H1 (cell line): Measurements from ENCODE around the gene ANKRD11. TPM values are rescaled to one million over a fixed set of nuclear protein-coding genes. Genes with fewer than 3 reads are reported as not detected.

Source experiments
- CTCF ChIA-PET: fragments of 300-600 bp; sonication (Branson Sonifier 250); formaldehyde crosslinking; loops from one replicate; lab custom pipeline; 2021; ENCODE audit not compliant: partially characterized antibody; lab: Charles Lee
- POLR2A ChIA-PET: fragments of 300-600 bp; sonication (Branson Sonifier 250); formaldehyde crosslinking; loops from one replicate; lab custom pipeline; 2021; ENCODE audit warnings: inconsistent platforms; ENCODE audit not compliant: partially characterized antibody; lab: Charles Lee
- DNase-seq, 2 experiments: peaks; one replicate each; pipeline versions ENCODE4 v3.0.0 to v3.0.0-alpha.2; 2010 to 2022; ENCODE audit warnings: low spot score in 2 of 2, low read depth in 1 of 2, mixed read lengths in 1 of 2
- FAIRE-seq: peaks from 2 replicates; lab custom pipeline; 2011; peaks lifted over from hg19 to GRCh38; lab: Jason Lieb, UNC
- H2AFZ ChIP-seq: 2 replicates; pipeline ENCODE4 v1.8.1; 2012; ENCODE audit warnings: low read length, inconsistent platforms
- H2AK5ac ChIP-seq: 2 replicates; pipeline ENCODE4 v1.6.1; 2013; ENCODE audit warnings: low read depth, low read length
- H2BK120ac ChIP-seq: replicated peaks from 2 replicates; pipeline ENCODE3; 2013; ENCODE audit warnings: low read depth, low read length, inconsistent platforms
- H2BK12ac ChIP-seq: 2 replicates; pipeline ENCODE4 v1.6.1; 2013; ENCODE audit warnings: low read depth, low read length
- H2BK15ac ChIP-seq: 2 replicates; pipeline ENCODE4 v1.6.1; 2013; ENCODE audit warnings: low read length
- H2BK20ac ChIP-seq: 2 replicates; pipeline ENCODE4 v1.6.1; 2013; ENCODE audit warnings: low read length
- H2BK5ac ChIP-seq: 2 replicates; pipeline ENCODE4 v1.6.1; 2013; ENCODE audit warnings: low read depth, low read length
- H3K14ac ChIP-seq: 2 replicates; pipeline ENCODE4 v1.6.1; 2013; ENCODE audit warnings: inconsistent platforms; ENCODE audit not compliant: insufficient read length
- H3K18ac ChIP-seq: 2 replicates; pipeline ENCODE4 v1.6.1; 2013; ENCODE audit warnings: low read length; ENCODE audit errors: extremely low read depth
- H3K23ac ChIP-seq: 2 replicates; pipeline ENCODE4 v1.6.1; 2013; ENCODE audit warnings: inconsistent platforms; ENCODE audit not compliant: insufficient read length
- H3K23me2 ChIP-seq: 2 replicates; pipeline ENCODE4 v1.6.1; 2013; ENCODE audit warnings: low read depth, low read length
- H3K27ac ChIP-seq: 2 replicates; pipeline ENCODE4 v1.6.1; 2011; ENCODE audit warnings: low read depth, low read length, inconsistent platforms
- H3K27me3 ChIP-seq, 4 experiments: replicated peaks in 1 of 4; 1 replicate in 1 of 4; 2 replicates in 3 of 4; pipeline versions ENCODE4 v1.6.1 to v1.8.1; 2011 to 2013; ENCODE audit warnings: low read length in 3 of 4, mild to moderate bottlenecking in 3 of 4, inconsistent platforms in 2 of 4, mixed read lengths in 2 of 4, moderate library complexity in 1 of 4; ENCODE audit not compliant: control insufficient read depth in 3 of 4, insufficient read depth in 3 of 4; ENCODE audit errors: extremely low read depth in 1 of 4
- H3K36me3 ChIP-seq, 4 experiments: 2 replicates each; pipeline versions ENCODE4 v1.6.1 to v1.8.1; 2011 to 2013; ENCODE audit warnings: mild to moderate bottlenecking in 4 of 4, low read length in 3 of 4, moderate library complexity in 2 of 4, control low read depth in 1 of 4, inconsistent platforms in 1 of 4; ENCODE audit not compliant: insufficient read depth in 4 of 4, control insufficient read depth in 2 of 4
- H3K4ac ChIP-seq: replicated peaks from 2 replicates; pipeline ENCODE3; 2013; ENCODE audit warnings: low read length, low read depth, mixed read lengths, inconsistent platforms; ENCODE audit not compliant: insufficient read length
- H3K4me1 ChIP-seq, 4 experiments: replicated peaks in 1 of 4; 1 replicate in 1 of 4; 2 replicates in 3 of 4; pipeline versions ENCODE4 v1.6.1 to v1.8.1; 2011 to 2013; ENCODE audit warnings: low read length in 3 of 4, inconsistent platforms in 2 of 4, mixed read lengths in 1 of 4; ENCODE audit not compliant: insufficient read depth in 4 of 4, control insufficient read depth in 3 of 4
- H3K4me2 ChIP-seq, 2 experiments: 2 replicates each; pipeline versions ENCODE4 v1.6.1 to v1.8.1; 2011 to 2013; ENCODE audit warnings: low read depth in 2 of 2, low read length in 2 of 2, control low read depth in 1 of 2, inconsistent platforms in 1 of 2, mild to moderate bottlenecking in 1 of 2; ENCODE audit not compliant: insufficient read depth in 1 of 2
- H3K4me3 ChIP-seq, 4 experiments: fragments of 200-600, 300-600 bp in 1 of 4; sonication (generic), shearing (Covaris generic), sonication (Bioruptor Twin) in 1 of 4; 2 replicates each; pipeline versions ENCODE4 v1.5.1 to v1.8.1; 2011 to 2016; ENCODE audit warnings: low read length in 4 of 4, low read depth in 3 of 4, control low read depth in 2 of 4, inconsistent platforms in 2 of 4, mild to moderate bottlenecking in 2 of 4, mixed read lengths in 1 of 4, moderate library complexity in 1 of 4; ENCODE audit not compliant: insufficient read depth in 2 of 4; ENCODE audit errors: extremely low read depth in 1 of 4
- H3K56ac ChIP-seq: replicated peaks from 2 replicates; pipeline ENCODE3; 2013; ENCODE audit warnings: low read depth, mild to moderate bottlenecking, mixed read lengths, low read length, inconsistent platforms; ENCODE audit not compliant: insufficient read length
- H3K79me1 ChIP-seq: 2 replicates; pipeline ENCODE4 v1.6.1; 2013; ENCODE audit warnings: low read depth, low read length, control low read depth
- H3K79me2 ChIP-seq, 2 experiments: 2 replicates each; pipeline versions ENCODE4 v1.6.1 to v1.8.1; 2012 to 2013; ENCODE audit warnings: low read length in 2 of 2, mild to moderate bottlenecking in 2 of 2, inconsistent platforms in 1 of 2; ENCODE audit not compliant: insufficient read depth in 2 of 2, control insufficient read depth in 1 of 2
- H3K9ac ChIP-seq, 4 experiments: replicated peaks in 1 of 4; 1 replicate in 1 of 4; 2 replicates in 3 of 4; pipeline versions ENCODE4 v1.6.1 to v1.8.1; 2011 to 2013; ENCODE audit warnings: low read depth in 3 of 4, low read length in 3 of 4, control low read depth in 2 of 4, mild to moderate bottlenecking in 2 of 4, moderate library complexity in 2 of 4, inconsistent platforms in 1 of 4; ENCODE audit errors: extremely low read depth in 1 of 4
- H3K9me3 ChIP-seq, 2 experiments: 2 replicates each; pipeline versions ENCODE4 v1.6.1 to v1.8.1; 2012 to 2013; ENCODE audit warnings: mild to moderate bottlenecking in 2 of 2, moderate library complexity in 2 of 2, control low read depth in 1 of 2, inconsistent platforms in 1 of 2, low read depth in 1 of 2, low read length in 1 of 2, mixed read lengths in 1 of 2; ENCODE audit not compliant: insufficient read depth in 2 of 2
- H4K20me1 ChIP-seq, 2 experiments: replicated peaks in 1 of 2; 2 replicates each; pipeline versions ENCODE3 to v1.8.1; 2011 to 2013; ENCODE audit warnings: inconsistent platforms in 2 of 2, low read length in 2 of 2, mild to moderate bottlenecking in 1 of 2; ENCODE audit not compliant: insufficient read depth in 2 of 2, control insufficient read depth in 1 of 2
- H4K5ac ChIP-seq: 2 replicates; pipeline ENCODE4 v1.6.1; 2013; ENCODE audit warnings: low read length, low read depth, mixed read lengths, inconsistent platforms; ENCODE audit not compliant: insufficient read length
- H4K8ac ChIP-seq: 2 replicates; pipeline ENCODE4 v1.8.0; 2013; ENCODE audit warnings: mild to moderate bottlenecking, moderate library complexity, low read length, inconsistent platforms; ENCODE audit not compliant: insufficient read depth; ENCODE audit errors: extremely low read depth
- H4K91ac ChIP-seq: replicated peaks from 2 replicates; pipeline ENCODE3; 2013; ENCODE audit warnings: low read length, mixed read lengths, inconsistent platforms; ENCODE audit not compliant: insufficient read length
- E2F6 ChIP-seq: IDR thresholded peaks from 2 replicates; pipeline ENCODE4 v1.6.1; 2012; ENCODE audit warnings: inconsistent platforms
- HDAC2 ChIP-seq, 2 experiments: fragments of 300-600 bp in 1 of 2; sonication (generic) in 1 of 2; IDR thresholded peaks; 2 replicates each; pipeline ENCODE4 v1.6.1; 2011 to 2012; ENCODE audit warnings: low read depth in 2 of 2, low read length in 2 of 2, mild to moderate bottlenecking in 2 of 2, moderate library complexity in 2 of 2, borderline replicate concordance in 1 of 2, inconsistent platforms in 1 of 2
- HDAC6 ChIP-seq: IDR thresholded peaks from one replicate; pipeline ENCODE4 v1.7.1; 2012; ENCODE audit warnings: low read depth, mild to moderate bottlenecking, inconsistent platforms, low read length, moderate library complexity
- MAX ChIP-seq: IDR thresholded peaks from 2 replicates; pipeline ENCODE4 v1.6.1; 2012; ENCODE audit warnings: inconsistent platforms
- RBBP5 ChIP-seq: IDR thresholded peaks from 2 replicates; pipeline ENCODE4 v1.7.1; 2012; ENCODE audit warnings: low read depth, mild to moderate bottlenecking, inconsistent platforms, low read length, moderate library complexity, borderline replicate concordance
- RNF2 ChIP-seq: fragments of 200-900, 300-1000 bp; sonication (generic); IDR thresholded peaks from 2 replicates; pipeline ENCODE4 v1.7.1; 2016; ENCODE audit warnings: borderline replicate concordance, low read depth, mild to moderate bottlenecking, antibody characterized with exemption, low read length; ENCODE audit not compliant: poor library complexity, severe bottlenecking; ENCODE audit errors: missing control alignments
- SIRT6 ChIP-seq: IDR thresholded peaks from one replicate; pipeline ENCODE4 v1.7.1; 2012; ENCODE audit warnings: low read length, inconsistent platforms
- SRF ChIP-seq: IDR thresholded peaks from 2 replicates; pipeline ENCODE4 v1.6.1; 2011; ENCODE audit warnings: mild to moderate bottlenecking, low read depth, low read length, moderate library complexity
- TAF7 ChIP-seq: optimal IDR thresholded peaks from 2 replicates; pipeline ENCODE3; 2011; ENCODE audit warnings: low read depth, mild to moderate bottlenecking, inconsistent platforms, low read length, moderate library complexity, borderline replicate concordance
- TCF12 ChIP-seq: IDR thresholded peaks from 2 replicates; pipeline ENCODE4 v1.6.1; 2011; ENCODE audit warnings: low read depth, mild to moderate bottlenecking, low read length
- WGBS, 2 experiments: shearing (Covaris generic) in 1 of 2; methylation state at CpG; one replicate each; pipeline versions ENCODE4 v1.1.6 to v1.1.7; 2013 to 2015; ENCODE audit warnings: low lambda C conversion rate in 2 of 2, mixed read lengths in 2 of 2, inconsistent platforms in 1 of 2, low coverage in 1 of 2, missing lambda C conversion rate in 1 of 2; ENCODE audit not compliant: insufficient replicate concordance in 2 of 2, insufficient coverage in 1 of 2, insufficient read length in 1 of 2; ENCODE audit errors: extremely low coverage in 1 of 2, missing lambda C conversion rate in 1 of 2; 5-methylcytosine and 5-hydroxymethylcytosine counted together
- polyA plus RNA-seq, 7 experiments: library from polyadenylated mRNA; depleted of rRNA in 3 of 7; stranded (reverse) in 5 of 7; unstranded in 2 of 7; fragments of >200 nt in 5 of 7; fragments of 200-250 nt in 2 of 7; gene quantifications; 1 replicate in 5 of 7; 2 replicates in 1 of 7; 4 replicates in 1 of 7; pipeline versions ENCODE4 v1.2.1 to v1.2.3, GENCODE V29; 2011 to 2013; ENCODE audit warnings: missing spikeins in 2 of 7, mixed read lengths in 2 of 7
- total RNA-seq: library from RNA; stranded (reverse); fragmentation: NEBNext Ultra II Directional; extraction: Animal tissue kit (Norgen Biotek cat#: 25700); gene quantifications from 2 replicates; pipeline ENCODE4 v1.2.1, GENCODE V29; 2021

Gene ANKRD11
- total and polyA plus RNA-seq, 2 of the 8 experiments (the other 6 are each of a cell fraction or from before 2014, with no cell fraction given), result 46.5 to 142 TPM

- ChIA-PET CTCF (no interaction called here), POLR2A (interaction anchor here (0.9 to 1.9 kb wide), 5 partner anchors 9 to 30 kb away, joined by 3 to 6 read pairs (median 5); no protein-coding TSS in a partner anchor)
- no peaks in the 10 kb centered on the region for H3K36me3 ChIP-seq
- peak overlapping the region; percentile 96 for H4K8ac ChIP-seq
- H2BK120ac ChIP-seq, result no peak overlapping the region
- peaks cover 0 to 7% (median 2%) of the 10 kb centered on the region in 4 experiments; a peak in 4 of 7 replicates for H3K4me1 ChIP-seq
- peak overlapping the region; percentile 30; the same call in 1 of the 2 replicates for H2BK5ac ChIP-seq
- peaks cover 0 to 4% of the 10 kb centered on the region in 2 experiments for H4K20me1 ChIP-seq
- peak in 1 of 2 experiments; percentile 84 for DNase-seq
- WGBS, 2 experiments, result 12% methylated on average over 54 of the region's 57 CpGs; no CpG with 5 or more reads in 1 of the 2 experiments
- peaks cover 11% of the 10 kb centered on the region; the same call in 1 of the 2 replicates for H3K23me2 ChIP-seq
- peak overlapping the region; percentile 73 for H4K91ac ChIP-seq
- H3K23ac ChIP-seq, result no peak overlapping the region
- peak overlapping the region; percentile 69 for H3K4ac ChIP-seq
- FAIRE-seq, result no peak
- 0 out of 2 replicates have a peak overlapping the region, but pooled peaks have one; percentile 33 for H2BK12ac ChIP-seq
- peaks cover 4 to 20% (median 15%) of the 10 kb centered on the region in 4 experiments; a peak in 6 of 7 replicates for H3K27me3 ChIP-seq
- H2BK20ac ChIP-seq, result no peak overlapping the region
- no peak overlapping the region for H2AK5ac ChIP-seq
- no peak overlapping the region for H4K5ac ChIP-seq
- no peak overlapping the region for H2BK15ac ChIP-seq
- peak overlapping the region; percentile 64 to 72 for H3K4me2 ChIP-seq
- no peak overlapping the region for H3K56ac ChIP-seq
- H3K9ac ChIP-seq, result peak overlapping the region in 2 of 4 experiments; percentile 34 to 36; a peak in 2 of 7 replicates
- H3K4me3 ChIP-seq, result peak overlapping the region; percentile 27 to 59 (median 36)
- H3K79me1 ChIP-seq, result no peaks in the 10 kb centered on the region
- no peaks in the 10 kb centered on the region for H3K79me2 ChIP-seq
- peak overlapping the region; percentile 78 for H3K18ac ChIP-seq
- no peaks in the 10 kb centered on the region for H3K9me3 ChIP-seq
- peak overlapping the region; percentile 16; the same call in 1 of the 2 replicates for H2AFZ ChIP-seq
- H3K14ac ChIP-seq, result no peak overlapping the region
- H3K27ac ChIP-seq, result no peak overlapping the region
- peak; percentile 34 for TF ChIP-seq RNF2
- no peak for TF ChIP-seq HDAC6
- no peak; the same call in 1 of the 2 replicates for TF ChIP-seq RBBP5
- peak; percentile 99 for TF ChIP-seq MAX
- 0 out of 2 replicates have a peak, but pooled peaks have one; percentile 15 for TF ChIP-seq TCF12
- TF ChIP-seq TAF7, result no peak
- TF ChIP-seq E2F6, result peak; percentile 98
- no peak for TF ChIP-seq SIRT6
- peak in 1 of 2 experiments; percentile 64; a peak in 1 of 4 replicates for TF ChIP-seq HDAC2 (IDR thresholded peaks at IDR 0.05; ENCODE audit: borderline replicate concordance in 1 of 2, low read depth in 2 of 2, low read length in 2 of 2)
- 0 out of 2 replicates have a peak, but pooled peaks have one; percentile 26 for TF ChIP-seq SRF
Observed at GRCh38 chr16:89256651-89257254, 233.6 kb downstream of the ANKRD11 start.
